HG03103 (cell line): Measurements from ENCODE around the gene TTLL10.

Source experiments
- ATAC-seq: cut with Tn5 transposase; IDR thresholded peaks from one replicate; pipeline ENCODE4 v1.9.1; 2021; ENCODE audit warnings: low read depth; ENCODE audit not compliant: unreplicated experiment

The TTLL10 gene

GRCh38 chr1:1242461-1243265 is 69.0 kb downstream of the TTLL10 start:
- no peak for ATAC-seq

DNA sequence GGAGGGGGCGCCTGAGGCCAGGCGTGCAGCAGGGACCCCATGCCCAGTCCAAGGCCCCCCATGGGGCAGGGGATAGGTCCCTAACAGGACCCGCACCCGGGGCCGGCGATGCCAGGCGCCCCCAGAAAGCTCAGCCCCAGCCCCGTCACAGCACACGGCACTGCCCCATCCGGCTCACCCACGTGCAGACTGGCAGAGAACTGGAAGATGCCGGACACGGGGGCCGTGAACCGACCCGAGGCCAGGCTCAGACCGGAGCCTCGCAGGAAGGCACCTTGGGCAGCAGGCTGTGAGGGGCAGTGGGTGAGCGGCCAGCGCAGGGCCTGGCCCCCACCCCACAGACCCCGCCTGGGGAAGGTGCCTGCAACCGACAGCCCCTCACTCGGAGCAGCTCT is 69.6 kb downstream of the TTLL10 start:
- no peak for ATAC-seq

DNA sequence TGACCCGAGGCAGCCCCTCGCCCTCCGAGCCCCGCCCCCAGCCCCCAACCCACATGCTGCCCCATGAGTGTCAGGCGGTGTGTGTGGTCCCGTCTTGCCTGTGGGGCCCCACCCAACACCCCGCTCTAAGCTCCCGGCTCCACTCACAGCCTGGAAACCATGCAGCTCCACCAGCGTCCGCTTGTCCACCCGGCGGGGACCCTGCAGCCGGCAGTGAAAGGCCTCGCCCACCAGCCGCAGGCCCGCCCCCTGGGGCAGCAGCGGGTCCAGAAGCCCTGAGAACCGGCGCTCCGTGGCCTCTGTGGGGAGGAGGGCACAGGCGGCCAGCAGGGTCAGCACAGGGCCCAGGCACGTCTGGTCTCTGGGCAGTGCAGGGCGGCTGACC is 70.1 kb downstream of the TTLL10 start:
- no peak for ATAC-seq

- no peak for ATAC-seq
These were observed 70.6 kb downstream of the TTLL10 start for GRCh38 chr1:1244192-1244811.

- no peak for ATAC-seq
These were observed 71.6 kb downstream of the TTLL10 start for GRCh38 chr1:1245178-1245816.

DNA sequence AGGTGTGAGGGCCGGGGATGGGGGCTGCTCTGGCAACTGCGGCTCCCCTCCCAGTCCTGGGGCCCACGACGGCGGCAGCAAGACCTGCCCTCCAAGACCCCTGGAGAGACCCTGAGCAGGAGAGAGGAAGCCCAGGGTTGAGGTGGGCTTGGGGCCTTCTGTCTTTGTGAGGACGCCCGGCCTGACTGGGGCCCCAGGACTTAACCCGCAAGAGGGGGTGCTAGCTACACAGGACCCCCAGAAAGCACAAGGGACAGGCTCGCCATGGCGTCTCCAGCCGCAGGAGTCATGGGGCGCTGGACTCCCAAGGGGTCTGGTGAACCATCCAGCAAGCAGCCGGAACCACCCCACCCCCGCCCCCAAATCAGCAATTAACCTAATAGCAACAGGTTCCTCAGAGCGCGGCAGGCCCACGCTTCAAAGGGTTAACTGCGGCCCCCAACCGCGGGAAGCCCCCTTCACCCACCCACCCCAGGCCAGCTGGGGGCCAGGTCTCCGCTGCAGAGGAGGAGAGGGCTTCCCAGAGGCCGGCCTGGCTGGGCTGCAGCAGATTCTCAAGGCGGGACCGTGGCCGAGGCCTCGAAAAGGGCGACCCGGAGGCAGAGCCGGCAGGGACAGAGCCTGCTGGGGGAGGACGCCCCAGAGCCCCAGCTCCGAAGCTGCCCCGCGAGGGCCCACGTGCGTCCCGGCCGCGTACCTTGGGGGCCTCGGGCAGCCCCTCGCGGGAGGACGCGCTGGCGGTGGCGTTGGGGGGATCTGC is 72.3 kb downstream of the TTLL10 start:
- no peak for ATAC-seq

DNA sequence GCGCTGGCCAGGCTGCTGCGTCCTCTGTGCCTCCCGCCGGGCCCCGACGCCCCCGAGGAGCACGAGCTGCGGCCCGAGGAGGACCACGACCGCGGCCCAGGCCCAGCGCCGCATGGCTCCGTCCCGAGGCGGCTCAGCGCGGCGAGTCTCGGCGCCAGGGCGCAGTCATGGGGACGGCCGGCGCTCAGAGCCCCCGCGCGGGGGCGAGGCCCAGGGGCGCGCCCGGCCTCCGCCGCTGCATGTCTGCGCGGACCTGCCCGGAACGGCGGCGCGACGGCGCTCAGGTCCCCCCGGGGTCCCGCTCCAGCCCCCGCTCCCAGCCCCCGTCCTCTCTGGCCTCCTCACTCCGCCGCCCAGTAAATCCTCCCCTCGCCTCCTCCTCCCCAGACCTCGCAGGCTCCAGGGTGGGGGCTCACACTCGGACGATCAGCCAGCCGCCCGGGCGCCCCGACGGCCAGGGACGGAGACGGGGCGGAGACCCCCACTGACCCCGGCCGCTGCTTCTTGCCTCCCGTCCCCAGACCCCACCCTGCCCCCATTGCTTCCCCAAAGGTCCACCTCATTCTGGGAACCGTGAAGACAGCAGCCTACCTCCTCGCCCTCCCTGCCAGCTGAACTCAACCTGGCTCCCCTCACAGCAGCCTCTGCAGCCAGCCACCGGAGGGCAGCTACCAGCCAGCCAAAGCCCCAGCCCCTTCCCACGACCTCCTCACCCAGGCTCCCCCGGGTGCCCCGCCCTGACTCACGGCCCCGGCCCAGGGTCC is 73.1 kb downstream of the TTLL10 start, which contains the start of gene C1QTNF12:
Gene C1QTNF12, minus strand, starts transcription at position 146 of the 764 bp plus-strand sequence. Its CDS starts 32 bp downstream, at position 114.
- no peak for ATAC-seq

DNA sequence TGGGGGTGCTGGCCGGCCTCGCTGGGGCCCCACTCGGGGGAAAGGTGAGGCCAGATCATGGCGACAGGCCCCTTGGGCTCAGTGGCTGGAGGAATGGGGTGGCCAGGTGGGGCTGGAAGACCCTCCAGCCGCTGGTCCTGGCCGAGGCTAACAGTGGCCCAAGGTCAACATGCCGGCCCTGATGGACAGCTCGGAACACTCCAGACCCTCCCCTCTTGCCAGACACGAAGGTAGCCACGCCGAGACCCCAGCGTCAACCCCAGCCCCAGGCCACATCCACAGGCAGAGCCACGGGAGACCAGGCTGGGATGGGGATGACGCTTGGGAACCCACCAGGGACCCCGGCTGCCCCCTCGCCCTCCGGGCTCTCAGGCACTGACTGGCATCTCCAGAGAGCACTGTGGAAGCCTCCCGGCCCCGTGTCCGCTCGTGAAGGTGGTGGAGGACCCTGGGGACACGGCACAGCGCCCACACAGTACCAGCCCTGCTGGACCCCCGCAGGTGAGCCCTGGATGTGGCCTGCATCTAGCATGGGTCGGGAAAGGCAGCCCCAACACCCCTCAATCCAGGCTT is 73.7 kb downstream of the TTLL10 start:
- no peak for ATAC-seq
